A549 (cell line): ENCODE measurements around the gene HS3ST4.

ENCODE experiments used
- CHD2 ChIP-seq: fragments of 150-350 bp; IDR thresholded peaks from 2 replicates; pipeline ENCODE4 v1.6.1; 2014; ENCODE audit warnings: low read length; ENCODE audit not compliant: partially characterized antibody
- CTCF ChIP-seq: fragments of >200 bp; sonication (Bioruptor Twin); formaldehyde crosslinking; IDR thresholded peaks from 3 replicates; pipeline ENCODE4 v1.5.1; 2016
- MAX ChIP-seq: IDR thresholded peaks from 2 replicates; pipeline ENCODE4 v1.6.1; 2012
- POLR2AphosphoS2 ChIP-seq: conservative IDR thresholded peaks from 2 replicates; pipeline ENCODE4 v1.6.1; 2012; ENCODE audit warnings: low read length, improper control_type of control experiment, inconsistent platforms
- TP53 ChIP-seq: fragments of 250-450 bp; sonication (Bioruptor Pico); IDR thresholded peaks from 2 replicates; pipeline ENCODE4 v1.5.0; 2021; ENCODE audit warnings: mild to moderate bottlenecking, moderate library complexity
- ZFP36 ChIP-seq: fragments of 450-650 bp; IDR thresholded peaks from 2 replicates; pipeline ENCODE4 v1.6.1; 2014; ENCODE audit warnings: borderline replicate concordance; ENCODE audit not compliant: partially characterized antibody

GRCh38 chr16:26015776-26016175 is 324.0 kb downstream of the HS3ST4 start:
- no peak for TF ChIP-seq MAX
- no peak for TF ChIP-seq CTCF
- no peak for TF ChIP-seq CHD2
- no peak for TF ChIP-seq TP53 (CRISPR knock-in tag)
- no peak for TF ChIP-seq ZFP36
- TF ChIP-seq POLR2AphosphoS2: no peak
